HepG2 (cell line): Measurements from ENCODE around the gene GDPD5. TPM values are rescaled to one million over a fixed set of nuclear protein-coding genes. Genes with fewer than 3 reads are reported as not detected.

Experiments
- AKAP8 ChIP-seq: sonication (generic); formaldehyde crosslinking; IDR thresholded peaks from 2 replicates; pipeline ENCODE4 v1.5.1; 2020; ENCODE audit warnings: mild to moderate bottlenecking, missing genetic modification reagents
- ATF7 ChIP-seq, 2 experiments: fragments of 450-650 bp in 1 of 2; sonication (generic) in 1 of 2; formaldehyde crosslinking in 1 of 2; IDR thresholded peaks; 2 replicates each; pipeline versions ENCODE4 v1.4.0 to v1.6.1; 2016 to 2020; ENCODE audit warnings: antibody characterized with exemption in 1 of 2, mild to moderate bottlenecking in 1 of 2, missing genetic modification reagents in 1 of 2
- CBX2 ChIP-seq, 2 experiments: fragments of 200-600 bp in 1 of 2; sonication (generic); formaldehyde crosslinking in 1 of 2; IDR thresholded peaks; 2 replicates each; pipeline versions ENCODE4 v1.7.0 to v1.8.1; 2018 to 2022; ENCODE audit warnings: low read depth in 2 of 2, low read length in 1 of 2, mild to moderate bottlenecking in 1 of 2, missing genetic modification reagents in 1 of 2
- E2F2 ChIP-seq: sonication (generic); formaldehyde crosslinking; IDR thresholded peaks from 2 replicates; pipeline ENCODE4 v1.4.0; 2020; ENCODE audit warnings: missing genetic modification reagents, borderline replicate concordance
- FOXP4 ChIP-seq: sonication (generic); formaldehyde crosslinking; IDR thresholded peaks from 2 replicates; pipeline ENCODE4 v1.4.0; 2020; ENCODE audit warnings: missing genetic modification reagents
- GMEB2 ChIP-seq: IDR thresholded peaks from 2 replicates; pipeline ENCODE4 v1.6.1; 2016; ENCODE audit warnings: missing biosample characterization, missing genetic modification reagents, low read depth
- HNF1B ChIP-seq: sonication (generic); formaldehyde crosslinking; IDR thresholded peaks from 2 replicates; pipeline ENCODE4 v1.5.1; 2020; ENCODE audit warnings: mild to moderate bottlenecking, moderate library complexity, missing genetic modification reagents
- MEIS2 ChIP-seq: sonication (generic); formaldehyde crosslinking; IDR thresholded peaks from 2 replicates; pipeline ENCODE4 v1.9.0; 2021; ENCODE audit warnings: mild to moderate bottlenecking, missing genetic modification reagents
- NKX3-1 ChIP-seq: sonication (generic); formaldehyde crosslinking; IDR thresholded peaks from 2 replicates; pipeline ENCODE4 v1.5.0; 2020; ENCODE audit warnings: missing genetic modification reagents
- NR2F6 ChIP-seq, 2 experiments: IDR thresholded peaks; 2 replicates each; pipeline ENCODE4 v1.6.1; 2016; ENCODE audit warnings: antibody characterized with exemption in 1 of 2, mild to moderate bottlenecking in 1 of 2
- RARA ChIP-seq: IDR thresholded peaks from 2 replicates; pipeline ENCODE4 v1.6.1; 2016; ENCODE audit warnings: missing genetic modification reagents, missing compliant biosample characterization
- SPEN ChIP-seq: sonication (generic); formaldehyde crosslinking; IDR thresholded peaks from 2 replicates; pipeline ENCODE4 v1.5.1; 2020; ENCODE audit warnings: low read depth, mild to moderate bottlenecking, missing genetic modification reagents
- SYNCRIP ChIP-seq: fragments of 200-400 bp; formaldehyde crosslinking; IDR thresholded peaks from 2 replicates; pipeline ENCODE4 v1.6.1; 2018; ENCODE audit warnings: mild to moderate bottlenecking, low read depth, low read length; ENCODE audit not compliant: insufficient read depth
- TBX2 ChIP-seq: sonication (generic); formaldehyde crosslinking; IDR thresholded peaks from 2 replicates; pipeline ENCODE4 v1.5.0; 2020; ENCODE audit warnings: missing genetic modification reagents, mild to moderate bottlenecking, borderline replicate concordance
- TRIM22 ChIP-seq: fragments of 450-650 bp; IDR thresholded peaks from 2 replicates; pipeline ENCODE4 v1.6.1; 2017
- ZNF329 ChIP-seq: sonication (generic); formaldehyde crosslinking; IDR thresholded peaks from 2 replicates; pipeline ENCODE4 v1.9.0; 2021; ENCODE audit warnings: low read depth, mild to moderate bottlenecking, missing genetic modification reagents
- ZNF569 ChIP-seq: sonication (generic); formaldehyde crosslinking; IDR thresholded peaks from 2 replicates; pipeline ENCODE4 v1.5.0; 2020; ENCODE audit warnings: mild to moderate bottlenecking, missing genetic modification reagents, moderate library complexity, borderline replicate concordance
- ZNF740 ChIP-seq: sonication (generic); formaldehyde crosslinking; IDR thresholded peaks from 2 replicates; pipeline ENCODE4 v1.4.0; 2020; ENCODE audit warnings: missing genetic modification reagents
- ZNF790 ChIP-seq: sonication (generic); formaldehyde crosslinking; IDR thresholded peaks from 2 replicates; pipeline ENCODE4 v1.8.0; 2022; ENCODE audit warnings: missing genetic modification reagents, mild to moderate bottlenecking, borderline replicate concordance
- ZSCAN31 ChIP-seq: sonication (generic); formaldehyde crosslinking; IDR thresholded peaks from 2 replicates; pipeline ENCODE4 v1.5.0; 2020; ENCODE audit warnings: low read depth, mild to moderate bottlenecking, missing genetic modification reagents
- polyA plus RNA-seq, 8 experiments: library from polyadenylated mRNA; depleted of rRNA in 3 of 8; stranded (reverse) in 7 of 8; unstranded in 1 of 8; fragments of >200 nt; fragmentation: Illumina TruSeq in 4 of 8; extraction: Trizol in 4 of 8; gene quantifications; 2 replicates each; pipeline versions ENCODE4 v1.2.1 to v1.2.3, GENCODE V29; 2011 to 2016; ENCODE audit warnings: low read depth in 4 of 8, missing spikeins in 1 of 8, mixed read lengths in 1 of 8; ENCODE audit not compliant: insufficient read depth in 1 of 8
- total RNA-seq, 5 experiments: library from RNA; depleted of rRNA; stranded (reverse); fragments of >200 nt; fragmentation: Illumina TruSeq; extraction: Trizol; gene quantifications; 2 replicates each; pipeline ENCODE4 v1.2.3, GENCODE V29; 2016; ENCODE audit warnings: low read depth in 1 of 5

GDPD5 gene
- total and polyA plus RNA-seq, 2 of the 13 experiments (the other 11 are each of a cell fraction or from before 2014, with no cell fraction given) = 55.0 to 67.5 TPM

GRCh38 chr11:75565221-75565814, 39.6 kb upstream of the GDPD5 start (continued):
- peak; percentile 61 for TF ChIP-seq RARA
- no peak for TF ChIP-seq TRIM22
- TF ChIP-seq NKX3-1 (CRISPR knock-in tag) = no peak
- TF ChIP-seq HNF1B = peak; percentile 73
- no peak for TF ChIP-seq MEIS2
- TF ChIP-seq ZNF790 (CRISPR knock-in tag) = no peak
- peak; percentile 41; the same call in 1 of the 2 replicates for TF ChIP-seq ZSCAN31 (CRISPR knock-in tag)
- TF ChIP-seq NR2F6 (IDR thresholded peaks at IDR 0.05) = peak; percentile 43; the same call in 1 of the 2 replicates
- TF ChIP-seq NR2F6 (CRISPR knock-in tag; IDR thresholded peaks at IDR 0.05) = peak; percentile 55; the same call in 1 of the 2 replicates
- TF ChIP-seq ZNF329 (CRISPR knock-in tag) = no peak
- peak; percentile 31; the same call in 1 of the 2 replicates for TF ChIP-seq SPEN (CRISPR knock-in tag)
- TF ChIP-seq TBX2 = 0 out of 2 replicates have a peak, but pooled peaks have one; percentile 27
- no peak for TF ChIP-seq FOXP4 (CRISPR knock-in tag)
- no peak for TF ChIP-seq ATF7 (IDR thresholded peaks at IDR 0.05)
- TF ChIP-seq ATF7 (CRISPR knock-in tag; IDR thresholded peaks at IDR 0.05) = no peak
- TF ChIP-seq CBX2 (IDR thresholded peaks at IDR 0.05; ENCODE audit: low read depth, low read length) = no peak
- no peak for TF ChIP-seq CBX2 (CRISPR knock-in tag; IDR thresholded peaks at IDR 0.05; ENCODE audit: low read depth)
- TF ChIP-seq SYNCRIP = no peak
- TF ChIP-seq ZNF569 (CRISPR knock-in tag) = no peak
- no peak for TF ChIP-seq GMEB2 (CRISPR knock-in tag)
- TF ChIP-seq ZNF740 (CRISPR knock-in tag) = no peak
- peak; percentile 49; the same call in 1 of the 2 replicates for TF ChIP-seq AKAP8 (CRISPR knock-in tag)
- no peak for TF ChIP-seq E2F2 (CRISPR knock-in tag)
